ENCODE results near the gene ITFG1.

Gene ITFG1

GRCh38 chr16:47386201-47386718 lies 74.6 kb downstream of the ITFG1 start:
- no peak for TF ChIP-seq CTCF (IDR thresholded peaks at IDR 0.05; ENCODE audit: borderline replicate concordance, insufficient read depth, low read depth, low read length)
- no peak overlapping the region for H3K4me3 ChIP-seq (ENCODE audit: low read depth, low read length)

GRCh38 chr16:47382362-47382761 lies 78.5 kb downstream of the ITFG1 start:
- H3K4me3 ChIP-seq (ENCODE audit: low read depth, low read length), result no peak overlapping the region
- no peak for TF ChIP-seq CTCF (IDR thresholded peaks at IDR 0.05; ENCODE audit: borderline replicate concordance, insufficient read depth, low read depth, low read length)

GRCh38 chr16:47377154-47377553 lies 83.7 kb downstream of the ITFG1 start:
- H3K4me3 ChIP-seq (ENCODE audit: low read depth, low read length), result no peak overlapping the region
- no peak for TF ChIP-seq CTCF (IDR thresholded peaks at IDR 0.05; ENCODE audit: borderline replicate concordance, insufficient read depth, low read depth, low read length)

GRCh38 chr16:47375423-47375822 lies 85.4 kb downstream of the ITFG1 start:
- H3K4me3 ChIP-seq (ENCODE audit: low read depth, low read length), result no peak overlapping the region
- TF ChIP-seq CTCF (IDR thresholded peaks at IDR 0.05; ENCODE audit: borderline replicate concordance, insufficient read depth, low read depth, low read length), result no peak

GRCh38 chr16:47374629-47375028 lies 86.2 kb downstream of the ITFG1 start:
- TF ChIP-seq CTCF (IDR thresholded peaks at IDR 0.05; ENCODE audit: borderline replicate concordance, insufficient read depth, low read depth, low read length), result no peak
- H3K4me3 ChIP-seq (ENCODE audit: low read depth, low read length), result no peak overlapping the region

- no peak overlapping the region for H3K4me3 ChIP-seq (ENCODE audit: low read depth, low read length)
- no peak for TF ChIP-seq CTCF (IDR thresholded peaks at IDR 0.05; ENCODE audit: borderline replicate concordance, insufficient read depth, low read depth, low read length)
Measured at GRCh38 chr16:47371271-47372014, 89.4 kb downstream of the ITFG1 start.

GRCh38 chr16:47370536-47370935 lies 90.3 kb downstream of the ITFG1 start:
- TF ChIP-seq CTCF (IDR thresholded peaks at IDR 0.05; ENCODE audit: borderline replicate concordance, insufficient read depth, low read depth, low read length), result no peak
- H3K4me3 ChIP-seq (ENCODE audit: low read depth, low read length), result no peak overlapping the region

Measured in GM12875 (cell line).